Suppressor macrophage (primary cell): ENCODE measurements around the gene SARS1.
"Not testable (repeated sequence)": the region's sequence is repeated elsewhere in the genome, so short reads cannot be mapped to it uniquely, and the experiment has no call there.

ENCODE experiments used
- DNase-seq, 4 experiments: peaks; one replicate each; pipeline ENCODE4 v3.0.0-alpha.2; 2020 to 2022
- total RNA-seq, 17 experiments: gene quantifications; one replicate each; lab custom pipeline; 2026; ENCODE audit warnings: mixed read lengths in 6 of 17, inconsistent platforms in 3 of 17; lab: John Stamatoyannopoulos, UW

Gene SARS1
- total RNA-seq, result 66.6 to 132 (median 97.1) reads per million in 17 experiments

- peak; percentile 90 to 98 (median 94) for DNase-seq
These were observed at the start of gene SARS1 for GRCh38 chr1:109213824-109214693. TSS of gene SARS1 (plus strand) at chr1:109213918. CDS start at chr1:109213993, 75 bp downstream.

GRCh38 chr1:109164538-109164937 is 49.2 kb upstream of the SARS1 start:
- peak in 1 of 4 experiments; percentile 18 for DNase-seq

- DNase-seq, result peak in 3 of 4 experiments; percentile 31 to 37 (median 33)
These were observed 46.7 kb upstream of the SARS1 start for GRCh38 chr1:109167001-109167506.

- DNase-seq, result peak; percentile 14 to 51 (median 32)
These were observed 43.5 kb upstream of the SARS1 start for GRCh38 chr1:109170035-109170764.

GRCh38 chr1:109171646-109172045 is 42.1 kb upstream of the SARS1 start:
- no peak for DNase-seq

GRCh38 chr1:109176349-109176748 is 37.4 kb upstream of the SARS1 start:
- not testable (repeated sequence) for DNase-seq

- not testable (repeated sequence) for DNase-seq
These were observed 33.0 kb upstream of the SARS1 start for GRCh38 chr1:109180715-109181084.

GRCh38 chr1:109181085-109181806 is 32.5 kb upstream of the SARS1 start:
- DNase-seq, result no peak

- DNase-seq, result no peak
These were observed 31.9 kb upstream of the SARS1 start for GRCh38 chr1:109181807-109182163.

GRCh38 chr1:109183058-109183738 is 30.5 kb upstream of the SARS1 start:
- peak in 3 of 4 experiments; percentile 28 to 55 (median 33) for DNase-seq

- DNase-seq, result peak; percentile 31 to 81 (median 72)
These were observed 29.0 kb upstream of the SARS1 start for GRCh38 chr1:109184687-109185086.

GRCh38 chr1:109185357-109185756 is 28.4 kb upstream of the SARS1 start:
- DNase-seq, result no peak

- DNase-seq, result no peak
These were observed 27.6 kb upstream of the SARS1 start for GRCh38 chr1:109185990-109186732.

GRCh38 chr1:109186733-109187086 is 27.0 kb upstream of the SARS1 start:
- DNase-seq, result peak in 1 of 4 experiments; percentile 18

- no peak for DNase-seq
These were observed 26.6 kb upstream of the SARS1 start for GRCh38 chr1:109187127-109187526.

- DNase-seq, result no peak
These were observed 25.5 kb upstream of the SARS1 start for GRCh38 chr1:109188200-109188599.

- DNase-seq, result peak in 2 of 4 experiments; percentile 26 to 42
These were observed 24.9 kb upstream of the SARS1 start for GRCh38 chr1:109188781-109189180.

- no peak for DNase-seq
These were observed 23.5 kb upstream of the SARS1 start for GRCh38 chr1:109190189-109190588.

- no peak for DNase-seq
These were observed 22.3 kb upstream of the SARS1 start for GRCh38 chr1:109191377-109191776.

GRCh38 chr1:109191891-109192290 is 21.8 kb upstream of the SARS1 start:
- no peak for DNase-seq

- DNase-seq, result no peak
These were observed 21.3 kb upstream of the SARS1 start for GRCh38 chr1:109192433-109192832.
